GM18517 (cell line): Measurements from ENCODE around the gene TRMT10B.

ENCODE experiments used
- ATAC-seq: cut with Tn5 transposase; IDR thresholded peaks from one replicate; pipeline ENCODE4 v1.9.1; 2021; ENCODE audit warnings: mild to moderate bottlenecking, moderate library complexity; ENCODE audit not compliant: unreplicated experiment

Gene TRMT10B

GRCh38 chr9:37753489-37754190 is at the start of gene TRMT10B:
TSS of gene TRMT10B (plus strand) at chr9:37753805. CDS start at chr9:37761932, 8,127 bp downstream.
- ATAC-seq: peak; percentile 83

DNA sequence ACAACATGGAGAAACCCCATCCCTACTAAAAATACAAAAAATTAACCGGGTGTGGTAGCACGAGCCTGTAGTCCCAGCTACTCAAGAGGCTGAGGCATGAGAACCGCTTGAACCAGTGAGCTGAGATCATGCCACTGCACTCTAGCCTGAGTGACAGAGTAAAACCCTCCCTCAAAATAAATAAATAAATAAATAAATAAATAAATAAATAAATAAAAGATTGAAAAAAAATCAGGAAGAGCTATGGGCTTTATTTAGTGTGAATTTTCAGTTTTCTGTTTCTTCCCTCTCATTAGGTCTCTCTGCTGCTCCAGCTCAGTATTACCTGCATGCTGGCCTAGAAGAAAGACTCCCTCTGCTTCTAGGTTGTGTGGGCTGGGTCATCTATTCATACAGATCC is 47.8 kb upstream of the TRMT10B start:
- no peak for ATAC-seq

DNA sequence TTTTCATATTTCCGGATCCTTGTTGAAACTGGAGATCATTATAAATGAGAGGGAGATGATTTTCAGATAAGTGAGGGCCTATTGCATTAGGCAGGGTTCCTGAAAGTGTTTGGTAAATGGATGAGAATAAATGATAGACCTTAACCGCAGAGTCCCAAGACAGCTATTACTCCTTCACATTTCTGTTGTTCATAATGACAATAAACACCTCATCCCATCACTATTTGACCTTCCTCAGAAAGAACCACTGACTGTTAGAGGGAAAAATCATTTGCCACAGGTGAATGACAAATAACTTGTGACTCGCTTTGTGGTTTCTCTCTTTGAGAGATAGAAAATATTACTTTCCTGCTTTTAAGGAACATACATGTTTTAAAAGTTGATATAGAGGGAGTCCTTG is 47.3 kb upstream of the TRMT10B start:
- ATAC-seq: no peak

DNA sequence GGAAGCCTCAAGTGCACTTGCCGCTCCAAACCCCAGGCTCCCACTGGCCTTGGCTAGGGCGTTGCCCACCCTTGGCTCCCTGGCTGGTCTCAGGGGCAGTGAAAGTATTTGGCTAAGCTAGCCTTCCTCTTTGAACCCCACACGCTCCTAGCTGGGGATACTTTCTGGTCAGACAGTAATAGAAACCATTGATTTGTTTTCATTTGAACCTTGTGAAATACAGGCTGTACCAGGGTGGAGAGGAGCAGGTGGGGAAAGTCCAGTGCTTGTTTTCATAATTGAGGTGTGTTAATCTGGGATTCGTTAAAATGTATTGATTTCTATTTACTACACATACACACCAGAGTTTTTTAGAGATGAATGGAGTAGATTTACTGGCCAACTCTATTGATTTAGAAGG is 45.9 kb upstream of the TRMT10B start:
- ATAC-seq: no peak

DNA sequence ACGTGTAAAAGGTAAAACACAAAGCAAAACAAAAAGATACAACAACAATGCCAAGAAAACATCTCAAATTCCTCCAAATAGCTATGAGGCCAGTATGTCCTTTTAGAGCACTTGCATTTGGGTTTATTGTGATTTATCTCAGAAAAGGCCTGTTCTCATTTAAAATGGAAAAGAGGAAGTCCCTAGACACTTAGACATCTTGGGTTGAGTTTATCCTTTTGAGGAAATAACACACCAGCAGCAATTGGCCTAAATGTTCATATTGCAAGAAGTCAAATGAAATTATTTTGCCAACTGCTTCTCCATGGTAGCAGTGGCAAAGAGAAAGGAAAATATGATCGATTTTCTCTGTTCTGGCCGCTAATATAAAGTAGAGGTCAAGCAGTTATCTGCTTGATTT is 43.6 kb upstream of the TRMT10B start:
- no peak for ATAC-seq

DNA sequence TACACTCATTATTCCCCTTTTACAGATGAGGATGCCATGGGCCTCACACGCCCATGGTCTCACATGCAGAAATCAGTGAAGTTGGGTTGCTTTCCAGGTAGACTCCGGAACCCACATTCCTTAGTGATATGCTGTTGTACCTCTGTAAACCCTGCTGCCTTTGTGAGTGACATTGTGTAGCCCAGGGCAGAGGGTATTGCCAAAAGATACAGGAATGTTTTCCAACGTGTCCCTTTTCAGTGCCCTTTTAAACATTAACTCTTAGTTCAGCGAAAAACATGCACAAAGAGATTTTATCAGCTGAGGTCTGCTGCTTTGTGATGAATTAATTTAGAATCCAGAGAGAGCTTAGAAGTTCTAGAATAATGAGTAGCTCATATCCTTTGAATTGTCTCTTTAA is 38.3 kb upstream of the TRMT10B start:
- no peak for ATAC-seq

DNA sequence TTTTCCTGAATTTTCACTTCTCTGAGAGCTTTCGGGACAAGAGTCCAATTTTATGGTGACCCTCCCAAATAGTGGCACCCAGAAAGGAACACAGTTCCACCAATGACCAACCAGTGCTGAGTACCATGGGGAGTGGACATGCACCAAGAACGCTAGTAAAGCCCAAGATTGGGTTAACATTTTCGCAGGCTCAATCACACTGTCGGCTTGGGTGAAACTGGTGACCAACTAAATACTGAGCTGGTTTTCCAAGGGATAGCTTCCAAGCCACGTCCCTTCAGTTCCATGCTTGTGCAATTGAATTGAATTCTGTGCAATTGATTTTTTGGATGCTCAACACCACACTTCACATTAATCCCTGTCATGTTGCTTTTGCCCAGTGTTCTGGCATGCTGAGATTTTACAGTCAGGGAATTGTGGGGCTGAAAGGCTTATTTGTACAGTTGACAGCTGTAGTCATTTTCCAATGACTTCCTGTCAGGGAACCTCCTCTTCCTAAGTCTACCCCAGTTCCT is 37.6 kb upstream of the TRMT10B start:
- ATAC-seq: no peak

- no peak for ATAC-seq
Measured at GRCh38 chr9:37719526-37719925, 34.1 kb upstream of the TRMT10B start.

- ATAC-seq: no peak
Measured at GRCh38 chr9:37727013-37727412, 26.6 kb upstream of the TRMT10B start.

DNA sequence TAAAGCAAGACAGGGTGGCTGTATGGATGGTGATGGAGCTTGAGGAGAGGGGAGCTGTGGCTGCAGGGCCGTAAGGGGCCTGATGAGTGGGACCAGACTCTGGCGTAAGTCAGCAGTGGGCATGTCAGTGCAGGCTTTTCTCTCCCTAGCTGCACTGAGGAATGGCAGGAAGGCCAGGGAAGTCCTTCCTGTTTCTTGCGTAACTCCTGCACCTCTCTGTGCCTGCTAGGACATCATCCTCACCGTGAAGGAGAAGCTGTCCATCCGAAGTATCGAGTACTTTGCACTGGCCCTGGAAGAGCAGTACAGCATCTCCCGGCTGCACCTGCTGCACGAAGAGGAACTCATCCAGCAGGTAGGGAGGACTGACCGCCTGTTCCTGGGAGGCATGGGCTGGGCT is 24.1 kb upstream of the TRMT10B start:
- no peak for ATAC-seq

DNA sequence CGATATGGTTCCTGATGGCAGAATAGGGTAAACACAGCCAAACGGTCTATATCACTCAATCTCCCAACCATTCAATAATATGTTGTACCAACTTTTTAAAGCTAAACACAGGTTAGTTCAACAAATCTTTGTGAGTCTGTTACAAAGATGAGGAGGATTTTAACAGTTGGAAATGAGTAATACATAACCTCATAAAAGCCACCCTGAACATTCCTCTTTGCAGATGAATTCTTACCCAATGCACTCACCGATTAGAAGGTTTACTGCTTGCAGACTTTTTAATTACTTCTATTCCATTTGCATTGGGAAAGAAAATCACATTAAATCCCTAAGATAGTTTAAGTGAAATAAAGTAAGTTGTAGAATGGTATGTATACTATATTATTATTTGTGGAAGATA is 23.3 kb upstream of the TRMT10B start:
- no peak for ATAC-seq

DNA sequence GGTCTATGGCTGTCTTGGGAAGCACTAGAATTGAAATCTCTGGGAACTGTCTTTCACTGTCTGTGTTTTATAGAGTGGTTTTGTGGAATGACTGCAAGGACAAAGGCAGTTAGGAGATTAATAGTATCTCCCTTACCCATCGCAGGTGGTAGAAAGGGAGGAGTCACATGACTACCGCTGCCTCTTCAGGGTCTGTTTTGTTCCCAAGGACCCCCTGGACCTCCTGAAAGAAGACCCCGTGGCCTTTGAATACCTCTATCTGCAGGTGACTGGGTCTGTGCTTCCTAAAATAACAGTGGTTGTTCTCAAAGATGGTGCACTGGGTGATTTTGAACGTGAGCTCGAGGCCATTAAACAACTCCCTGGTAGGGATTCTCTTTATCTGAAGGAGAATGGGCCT is 22.8 kb upstream of the TRMT10B start:
- ATAC-seq: no peak

DNA sequence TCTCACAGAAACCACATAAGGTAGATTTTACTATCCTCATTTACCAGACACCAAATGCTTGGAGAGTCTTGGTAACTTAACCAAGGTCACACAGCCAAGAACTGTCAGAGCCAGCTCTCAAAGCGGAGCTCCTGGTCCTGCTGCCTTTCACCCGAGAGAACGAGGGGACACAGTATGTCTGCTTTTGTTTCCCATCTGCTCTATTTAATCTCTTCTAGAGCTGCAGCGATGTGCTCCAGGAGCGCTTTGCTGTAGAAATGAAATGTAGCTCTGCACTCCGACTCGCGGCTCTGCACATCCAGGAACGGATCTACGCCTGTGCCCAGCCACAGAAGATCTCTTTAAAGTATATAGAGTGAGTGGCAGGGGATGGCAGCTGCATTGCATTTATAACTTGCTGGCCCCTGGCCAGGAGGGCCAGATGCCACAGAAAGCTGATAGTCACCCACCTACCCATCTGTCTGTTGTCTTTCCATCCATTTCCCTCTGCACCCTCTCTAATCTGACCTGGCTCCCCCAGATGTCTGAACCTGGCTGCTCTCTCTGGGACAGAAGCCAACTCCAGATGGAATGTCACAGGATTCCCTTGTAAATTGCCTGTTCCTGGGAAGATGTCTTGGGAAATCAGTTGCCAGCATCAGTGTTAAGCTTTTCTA is 21.4 kb upstream of the TRMT10B start:
- ATAC-seq: no peak

GRCh38 chr9:37732952-37733351 is 20.7 kb upstream of the TRMT10B start:
- ATAC-seq: no peak

DNA sequence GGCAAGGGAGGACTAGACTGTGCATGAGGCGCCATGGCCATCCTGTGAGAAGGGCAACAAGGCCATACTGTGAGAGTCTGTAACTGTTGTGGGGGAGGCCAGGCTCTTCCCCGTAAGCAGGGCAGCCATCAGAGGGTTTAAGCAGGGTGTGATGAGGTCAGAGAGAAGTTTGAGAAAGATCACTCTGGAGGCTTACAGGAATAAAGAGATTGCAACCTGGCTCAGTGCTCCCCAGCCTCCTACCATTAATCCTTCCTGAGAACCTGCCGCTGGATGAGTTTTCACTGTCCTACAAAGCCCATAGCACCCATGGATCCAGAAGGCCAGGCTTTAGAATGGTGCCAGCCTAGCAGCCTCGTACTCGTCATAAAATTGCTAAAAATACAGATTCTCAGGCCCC is 14.4 kb upstream of the TRMT10B start:
- ATAC-seq: no peak

GRCh38 chr9:37740128-37740527 is 13.5 kb upstream of the TRMT10B start:
- ATAC-seq: no peak

- ATAC-seq: no peak
Measured at GRCh38 chr9:37740631-37741328, 12.8 kb upstream of the TRMT10B start.

DNA sequence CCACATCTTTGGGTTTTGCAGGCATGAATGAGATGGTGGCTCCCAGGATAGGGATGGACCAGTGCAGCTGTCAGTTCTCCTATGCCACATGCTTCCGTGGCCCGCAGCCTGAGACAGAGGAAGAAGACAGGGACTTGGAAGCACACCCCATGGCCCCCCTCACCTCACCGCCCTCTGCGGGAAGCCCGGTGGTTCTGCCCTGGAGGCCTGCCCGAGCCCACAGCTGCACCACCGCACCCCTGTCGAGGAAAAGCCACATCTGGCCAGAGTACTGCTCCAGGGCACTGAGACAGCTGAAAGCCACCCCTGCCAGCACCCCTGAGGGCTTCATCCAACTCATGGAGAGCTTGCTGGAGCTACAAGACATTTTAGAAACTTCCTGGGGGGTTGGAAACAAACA is 7.6 kb upstream of the TRMT10B start:
- no peak for ATAC-seq

DNA sequence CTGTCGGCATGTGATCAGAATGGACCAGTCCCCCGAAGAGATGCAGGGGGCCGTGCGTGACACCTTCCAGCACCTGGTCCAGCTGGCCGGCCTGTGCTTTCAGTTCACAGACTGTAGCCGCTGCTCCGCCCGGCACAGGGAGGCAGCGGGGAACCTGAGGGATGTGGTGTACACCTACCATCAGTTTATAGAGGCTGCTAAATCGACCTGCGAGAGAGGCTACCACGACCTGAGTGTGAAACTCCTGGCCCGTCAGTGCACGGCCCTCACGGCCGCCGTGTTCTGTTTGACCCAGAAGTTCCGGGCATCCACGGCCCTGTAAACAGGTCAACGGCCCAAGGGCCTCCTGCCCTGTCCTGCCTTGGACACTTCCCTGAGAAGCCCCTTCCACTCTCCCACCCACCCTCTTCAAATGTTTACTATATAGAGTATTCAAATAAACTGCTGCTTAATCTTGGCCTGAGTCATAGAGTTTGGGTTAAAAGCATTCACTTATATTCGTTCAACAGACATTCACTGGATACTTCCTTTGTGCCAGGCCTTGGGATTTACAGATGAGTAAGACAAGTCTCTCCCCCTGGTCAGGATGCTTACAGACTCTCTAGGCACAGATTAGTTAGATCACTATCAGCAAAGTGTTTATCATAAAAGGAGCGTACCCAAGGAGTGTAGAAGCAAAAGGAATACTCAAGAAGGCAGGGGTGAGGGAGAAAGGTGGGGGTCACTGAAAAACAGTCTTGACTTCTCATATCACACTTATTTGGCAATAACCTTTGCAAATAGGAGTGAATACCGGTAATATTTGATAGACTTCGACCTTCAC is 6.9 kb upstream of the TRMT10B start:
- no peak for ATAC-seq

- ATAC-seq: no peak
Measured at GRCh38 chr9:37747271-37747753, 6.3 kb upstream of the TRMT10B start.

GRCh38 chr9:37749129-37749528 is 4.5 kb upstream of the TRMT10B start:
- ATAC-seq: no peak
